Activated CD4-positive, CD25-positive, alpha-beta regulatory T cell treated with anti-CD3 and anti-CD28 coated beads, Interleukin-2, amount 50 U/mL, for 24 hours (primary cell): ENCODE data around the gene SCART1.
"Not testable (repeated sequence)": the region's sequence is repeated elsewhere in the genome, so short reads cannot be mapped to it uniquely, and the experiment has no call there.

ENCODE experiments used
- ATAC-seq, 2 donors: fragments of 150-1000 bp; cut with Tn5 transposase; one replicate each; pipeline ENCODE4 v1.10.0; 2021; ENCODE audit warnings: mild to moderate bottlenecking in 1 of 2, moderate library complexity in 1 of 2

Gene SCART1

DNA sequence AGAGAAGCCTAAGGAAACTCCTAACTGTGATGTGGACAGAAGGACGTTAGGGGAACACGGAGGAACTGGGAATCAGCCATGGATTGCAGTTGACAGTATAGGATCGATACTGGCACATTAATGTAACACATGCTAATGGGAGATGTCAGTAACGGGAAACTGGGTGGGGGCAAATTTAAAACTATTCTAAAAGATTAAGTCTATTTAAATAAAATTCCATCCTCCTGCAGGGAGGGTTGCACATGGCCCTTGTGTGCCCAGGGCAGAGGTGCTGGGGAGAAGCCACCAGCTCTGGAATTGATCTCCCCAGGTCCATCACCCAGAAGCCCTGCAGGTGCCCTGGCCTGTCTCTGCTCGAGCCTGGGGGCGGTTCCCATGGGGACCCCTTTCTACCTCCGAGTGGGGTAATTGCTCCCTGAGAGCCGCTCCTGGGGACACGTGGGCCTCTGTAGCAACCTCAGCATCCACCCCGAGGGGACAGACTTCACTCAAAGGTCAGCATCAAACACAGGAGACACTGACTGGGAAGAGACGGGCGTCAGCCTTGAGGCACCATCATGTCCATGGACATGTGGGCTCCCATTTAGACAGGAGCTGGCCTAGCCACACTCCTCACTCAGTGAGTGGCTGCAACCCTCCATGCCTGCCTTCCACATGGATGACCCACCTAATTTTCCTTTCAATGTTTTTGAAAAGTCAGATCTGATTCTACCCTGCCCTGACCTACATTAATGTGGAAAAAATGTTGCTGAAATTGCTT is 21.1 kb downstream of the SCART1 start:
- ATAC-seq: no peak

DNA sequence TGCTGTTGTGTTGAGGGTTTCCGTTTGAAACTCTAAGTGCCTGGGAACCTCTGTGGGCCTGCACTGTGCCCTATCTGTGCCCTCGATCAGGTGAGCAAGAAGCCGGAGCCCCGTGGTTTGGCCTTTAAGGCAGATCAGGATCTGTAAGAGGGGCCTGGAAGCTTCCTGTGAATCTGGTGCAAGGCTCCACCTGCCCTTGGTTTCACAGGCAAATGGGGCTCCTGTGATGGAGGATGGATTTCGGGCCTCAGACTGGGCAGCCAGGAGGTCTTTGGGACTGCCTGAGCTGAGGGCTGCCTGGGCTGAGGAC is 21.6 kb downstream of the SCART1 start:
- ATAC-seq: peak; percentile 25 to 56

DNA sequence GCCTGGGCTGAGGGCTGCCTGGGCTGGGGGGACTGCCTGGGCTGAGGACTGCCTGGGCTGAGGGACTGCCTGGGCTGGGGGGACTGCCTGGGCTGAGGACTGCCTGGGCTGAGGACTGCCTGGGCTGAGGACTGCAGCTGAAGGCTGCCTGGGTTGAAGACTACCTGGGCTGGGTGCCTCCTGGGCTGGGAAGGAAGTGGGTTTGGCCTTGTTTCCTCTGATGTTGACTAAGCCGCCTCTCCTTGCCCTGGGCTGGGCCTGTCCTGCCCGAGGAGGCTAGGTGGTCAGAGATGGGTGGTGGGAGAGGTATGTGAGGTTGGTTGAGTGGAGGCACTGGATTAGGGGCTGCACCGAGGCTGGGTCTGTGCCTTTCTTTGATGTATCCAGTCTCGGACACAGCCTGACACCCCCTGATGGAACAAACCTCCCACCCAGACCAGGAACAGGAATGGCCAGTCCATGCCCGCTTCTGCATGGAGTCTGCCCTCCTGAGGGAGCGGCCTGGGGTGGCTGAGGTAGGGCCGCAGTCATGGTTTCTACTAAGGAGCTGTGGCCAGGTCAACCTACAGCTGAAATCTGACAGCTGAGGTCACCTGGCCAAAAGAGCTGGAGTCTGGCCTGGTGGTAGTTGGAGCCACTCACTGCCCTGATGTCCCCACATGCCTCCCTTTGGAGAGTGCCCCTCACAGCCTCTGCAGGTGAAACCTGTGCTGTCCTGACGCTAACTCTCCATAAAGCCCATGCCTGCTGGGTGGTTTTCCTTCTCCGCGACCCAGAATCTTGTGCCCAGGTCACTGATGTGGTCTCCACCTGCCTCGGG is 22.3 kb downstream of the SCART1 start:
- ATAC-seq: peak in 1 of 2 donors; percentile 60

DNA sequence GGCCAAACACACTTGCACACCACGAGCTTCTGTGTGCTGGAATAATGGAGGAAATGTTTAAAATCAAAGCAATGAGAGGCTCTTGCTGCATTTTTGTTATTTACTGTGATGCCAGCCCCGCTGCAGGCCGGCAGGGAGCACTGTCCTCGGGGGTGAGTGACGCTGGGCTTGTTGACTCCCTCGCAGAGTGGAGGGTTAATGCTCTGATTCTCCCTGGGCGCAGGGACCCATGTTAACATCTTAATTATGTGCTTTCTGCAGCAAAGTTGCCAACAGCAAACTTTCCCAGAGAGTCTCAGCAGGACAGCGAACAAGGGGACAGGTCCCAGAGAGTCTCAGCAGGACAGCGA is 22.9 kb downstream of the SCART1 start:
- no peak for ATAC-seq

DNA sequence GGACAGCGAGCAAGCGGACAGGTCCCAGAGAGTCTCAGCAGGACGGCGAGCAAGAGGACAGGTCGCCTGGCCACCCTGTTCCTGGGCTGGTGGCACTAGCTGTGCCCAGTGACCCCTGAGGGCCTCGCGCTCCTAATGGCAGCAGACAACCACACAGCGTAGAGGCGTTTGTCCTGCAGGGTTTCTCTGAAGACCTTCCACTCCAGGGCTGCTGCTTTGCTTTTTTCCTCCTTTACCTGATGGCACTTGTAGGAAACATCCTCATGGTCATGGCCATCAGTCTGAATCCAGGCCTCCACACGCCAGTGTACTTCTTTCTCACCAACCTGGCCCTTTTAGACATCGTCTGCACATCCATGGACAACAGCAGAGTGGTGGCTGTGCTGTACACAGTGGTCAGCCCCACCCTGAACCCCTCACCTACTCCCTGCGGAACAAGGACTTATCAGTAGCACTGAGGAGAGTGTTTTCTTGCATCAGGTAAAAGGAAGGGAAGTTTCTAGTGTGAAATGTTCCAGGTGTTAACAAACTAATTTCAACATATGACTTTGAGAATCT is 27.4 kb downstream of the SCART1 start:
- ATAC-seq: no peak

DNA sequence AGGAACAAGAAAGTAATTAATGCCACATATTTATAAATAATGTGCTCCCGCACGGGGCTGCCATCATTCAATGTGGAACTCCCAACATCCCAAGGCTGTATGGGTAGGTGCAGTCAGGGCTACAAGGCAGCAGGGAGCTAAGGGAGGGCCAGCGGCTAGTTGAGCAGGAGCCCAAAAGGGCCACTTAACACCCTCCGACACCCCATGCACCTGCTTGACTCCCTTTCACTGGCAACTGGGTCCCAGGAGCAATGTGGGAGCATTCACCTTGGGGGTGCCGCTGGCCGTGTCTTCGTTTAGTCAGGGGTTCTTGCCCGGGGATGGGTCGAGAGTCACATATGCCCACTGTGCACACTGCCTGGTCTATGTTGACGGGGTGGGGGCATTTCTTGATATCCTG is 27.9 kb downstream of the SCART1 start:
- no peak for ATAC-seq

DNA sequence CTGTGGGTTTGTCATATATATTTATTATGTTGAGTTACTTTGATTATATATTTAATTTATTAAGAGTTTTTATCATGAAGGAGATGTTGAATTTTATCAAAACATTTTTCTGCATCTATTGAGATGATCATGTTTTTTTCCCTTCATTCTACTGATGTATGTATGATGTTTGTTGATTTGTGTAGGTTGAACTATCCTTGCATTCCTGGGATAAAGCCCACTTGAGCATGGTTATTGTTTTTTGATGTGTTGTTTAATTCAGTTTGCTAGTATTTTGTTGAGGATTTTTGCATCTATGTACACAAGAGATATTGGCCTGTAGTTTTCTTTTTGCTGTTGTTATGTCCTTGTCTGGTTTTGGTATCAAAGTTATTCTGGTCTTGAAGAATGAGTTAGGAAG is 31.1 kb downstream of the SCART1 start:
- no peak for ATAC-seq

DNA sequence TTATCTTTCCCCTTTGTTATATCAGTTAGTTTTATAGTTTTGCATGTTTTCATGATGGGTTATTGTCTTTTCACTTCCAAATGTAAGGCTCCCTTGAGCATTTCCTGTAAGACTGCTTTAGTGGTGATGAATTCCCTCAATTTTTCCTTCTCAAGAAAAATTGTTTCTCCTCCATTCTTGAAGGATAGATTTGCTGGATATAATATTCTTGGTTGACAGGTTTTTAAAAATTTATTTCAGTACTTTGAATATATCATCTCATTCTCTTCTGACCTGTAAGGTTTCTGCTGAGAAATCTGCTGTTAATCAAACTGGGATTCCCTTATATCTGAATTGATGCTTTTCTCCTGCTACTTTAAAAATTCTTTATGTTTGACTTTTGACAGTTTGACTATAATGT is 33.3 kb downstream of the SCART1 start:
- ATAC-seq: no peak

DNA sequence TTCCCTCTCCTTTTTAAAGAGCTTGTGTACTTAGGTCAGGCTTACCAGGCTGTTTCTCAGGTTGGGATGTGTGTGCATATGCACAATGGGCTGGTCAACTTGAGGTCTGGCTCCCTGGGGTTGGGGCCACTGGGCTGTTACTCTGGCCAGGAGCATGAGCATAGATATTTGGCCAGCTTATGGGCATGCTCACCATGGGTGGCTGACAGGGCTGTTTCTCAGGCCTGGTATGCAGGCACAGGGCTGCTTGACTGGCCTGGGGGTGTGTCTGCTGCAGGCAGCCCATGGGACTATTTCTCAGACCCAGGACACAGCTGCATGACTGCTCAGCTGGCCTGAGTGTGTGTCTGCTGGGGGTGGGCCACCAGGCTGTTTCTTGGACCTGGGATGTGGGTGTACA is 34.6 kb downstream of the SCART1 start:
- ATAC-seq: no peak

DNA sequence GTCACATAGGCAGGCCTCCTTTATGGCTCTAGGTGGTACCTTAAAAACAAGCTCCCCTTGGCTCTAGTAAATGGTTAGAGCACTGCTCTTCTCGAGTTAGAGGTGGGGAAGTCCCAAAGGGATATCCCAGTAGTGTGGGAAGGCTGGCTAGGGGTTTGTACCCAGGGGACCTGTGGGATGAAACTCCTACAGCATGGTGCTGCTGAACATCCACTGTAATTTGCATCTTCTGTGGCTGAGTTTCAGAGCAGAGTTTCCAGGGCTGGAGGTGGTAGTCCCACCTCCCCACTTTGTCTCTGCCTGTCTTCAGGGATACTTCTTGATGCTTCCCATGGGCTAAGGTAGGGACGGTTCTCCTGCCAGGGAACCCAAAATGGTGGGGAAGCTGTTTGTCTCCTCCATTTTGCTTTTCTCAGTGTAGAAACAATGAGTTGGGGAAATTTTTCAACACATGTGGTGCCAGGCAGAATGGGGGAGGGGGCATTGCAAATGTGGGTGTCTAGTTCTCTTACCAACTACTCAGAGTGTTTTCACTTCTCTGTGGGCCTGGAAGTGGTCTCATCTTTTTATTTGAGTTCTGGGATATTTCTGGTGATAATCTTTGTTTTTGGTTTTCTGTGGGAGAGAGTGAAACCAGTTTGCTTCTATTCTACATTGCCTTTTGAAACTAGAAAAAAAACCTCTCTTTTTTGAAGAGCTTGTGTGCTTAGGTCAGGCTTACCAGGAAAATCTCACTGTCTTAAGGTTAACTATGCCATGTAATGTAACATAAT is 36.3 kb downstream of the SCART1 start:
- ATAC-seq: no peak

DNA sequence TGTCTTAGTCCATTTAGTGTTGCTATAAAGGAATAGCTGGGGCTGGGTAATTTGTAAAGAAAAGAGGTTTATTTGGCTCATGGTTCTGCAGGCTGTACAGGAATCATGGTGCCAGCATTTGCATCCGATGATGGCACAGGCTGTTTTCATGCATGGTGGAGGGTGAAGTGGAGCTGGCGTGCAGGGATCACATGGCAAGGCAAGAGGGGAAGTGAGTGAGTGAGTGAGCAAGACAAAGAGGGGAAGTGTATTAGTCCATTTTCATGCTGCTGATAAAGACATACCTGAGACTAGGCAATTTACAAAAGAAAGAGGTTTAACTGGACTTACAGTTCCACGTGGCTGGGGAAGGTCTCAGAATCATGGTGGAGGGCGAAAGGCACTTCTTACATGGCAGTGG is 39.8 kb downstream of the SCART1 start:
- ATAC-seq: not testable (repeated sequence)

DNA sequence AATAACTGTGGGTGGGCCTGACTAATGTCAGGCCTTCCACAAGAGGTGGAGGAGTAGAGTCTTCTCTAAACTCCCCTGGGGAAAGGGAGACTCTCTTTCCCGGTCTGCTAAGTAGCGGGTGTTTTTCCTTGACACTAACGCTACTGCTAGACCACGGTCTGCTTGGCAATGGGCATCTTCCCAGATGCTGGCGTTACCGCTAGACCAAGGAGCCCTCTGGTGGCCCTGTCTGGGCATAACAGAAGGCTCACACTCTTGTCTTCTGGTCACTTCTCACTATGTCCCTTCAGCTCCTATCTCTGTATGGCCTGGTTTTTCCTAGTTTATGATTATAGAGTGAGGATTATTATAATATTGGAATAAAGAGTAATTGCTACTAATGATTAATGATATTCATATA is 43.6 kb downstream of the SCART1 start:
- not testable (repeated sequence) for ATAC-seq

DNA sequence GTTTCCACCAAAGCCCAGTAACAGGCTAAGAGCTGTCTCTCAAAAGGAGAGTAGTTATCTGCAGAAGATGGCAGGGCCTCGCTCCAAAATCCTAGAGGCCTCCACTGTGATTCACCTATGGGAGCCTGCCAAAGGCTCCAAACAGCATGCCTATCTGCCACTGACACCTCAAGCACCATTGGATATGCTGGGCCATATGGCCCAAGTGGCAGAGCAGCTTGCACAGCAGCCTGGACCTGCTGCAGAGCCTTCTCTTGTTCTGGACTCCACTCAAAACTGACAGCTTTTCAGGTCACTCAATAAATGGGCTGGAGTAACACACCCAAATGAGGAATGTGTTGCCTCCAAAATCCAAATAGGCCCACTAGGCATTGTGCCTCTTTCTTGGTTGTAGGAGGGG is 45.4 kb downstream of the SCART1 start:
- not testable (repeated sequence) for ATAC-seq

DNA sequence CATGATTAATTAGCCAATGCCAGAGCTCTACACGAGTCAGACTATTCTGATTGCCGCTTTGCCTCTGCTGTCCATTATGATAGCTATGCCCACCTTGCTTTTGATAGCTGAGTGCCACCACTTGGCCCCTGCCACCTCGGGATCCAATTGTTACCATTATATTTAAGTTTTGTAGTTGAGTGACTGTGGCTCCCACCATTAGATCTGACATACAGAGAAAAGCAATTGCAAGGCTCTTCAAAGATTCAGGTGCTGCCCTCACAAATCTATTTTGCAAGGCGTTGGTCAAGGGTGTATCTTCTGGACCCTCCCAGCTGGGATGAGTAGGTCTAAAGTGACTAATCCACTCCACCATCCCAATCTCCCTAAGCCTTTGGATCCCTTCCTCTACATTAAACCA is 47.2 kb downstream of the SCART1 start:
- ATAC-seq: not testable (repeated sequence)

DNA sequence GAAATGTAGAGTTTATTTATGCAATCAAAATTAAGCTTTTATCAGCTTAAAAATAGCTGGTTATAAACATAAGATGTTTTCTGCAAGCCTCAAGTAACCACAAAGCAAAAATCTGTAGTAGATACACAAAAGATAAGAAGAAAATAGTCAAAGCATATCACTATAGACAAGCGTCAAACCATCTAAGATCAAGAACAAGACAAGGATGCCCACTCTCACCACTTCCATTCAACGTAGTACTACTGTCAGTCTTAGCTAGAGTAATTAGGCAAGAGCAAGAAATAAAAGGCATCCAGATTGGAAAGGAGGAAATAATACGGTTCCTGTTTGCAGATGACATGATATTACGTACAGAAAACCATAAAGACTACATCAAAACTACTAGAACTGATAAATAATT is 56.0 kb downstream of the SCART1 start:
- no peak for ATAC-seq

DNA sequence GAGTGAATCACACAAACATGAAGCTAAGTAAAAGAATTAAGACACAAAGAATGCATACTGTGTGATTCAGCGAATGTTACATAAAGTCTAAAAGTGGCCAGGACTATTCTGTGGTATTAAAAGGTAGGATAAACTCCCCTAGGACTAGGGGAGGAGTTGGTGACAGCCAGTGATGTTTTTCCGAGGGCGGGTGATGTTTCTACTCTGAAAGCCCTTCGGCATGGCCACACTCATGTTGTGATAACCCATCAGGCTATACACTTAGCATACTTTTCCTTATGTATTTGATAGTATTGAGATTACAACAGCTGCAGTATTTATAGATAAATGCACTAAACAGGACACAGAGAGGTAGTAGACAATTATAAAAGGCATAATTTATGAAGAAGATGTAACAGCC is 57.7 kb downstream of the SCART1 start:
- no peak for ATAC-seq

DNA sequence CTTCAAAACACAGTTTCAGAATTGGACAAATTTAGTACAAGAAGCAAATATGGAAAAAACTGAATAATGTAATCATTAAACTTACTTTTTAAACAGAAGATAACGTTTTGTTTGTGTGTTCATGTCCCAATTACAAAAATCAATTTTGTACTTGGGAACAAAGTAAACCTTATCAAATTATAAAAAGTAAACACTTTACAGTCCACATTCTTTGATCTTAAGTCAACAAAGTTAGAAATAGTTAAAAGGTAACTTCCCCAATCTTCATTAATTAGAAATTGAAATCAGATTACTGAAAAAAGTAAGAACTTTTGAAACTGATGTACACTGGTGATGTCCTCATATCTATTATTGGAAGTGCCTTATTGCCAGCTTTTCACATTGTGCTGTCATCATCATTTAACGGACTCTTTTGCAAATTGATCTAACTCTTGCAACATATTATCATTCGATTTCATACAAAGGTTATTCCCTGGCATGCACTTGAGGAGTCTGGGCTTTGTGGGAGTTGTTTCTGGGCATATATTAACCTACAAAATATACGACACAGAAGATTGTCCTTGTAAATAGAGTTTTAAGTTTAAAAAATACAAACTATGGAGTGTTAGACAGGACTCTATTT is 58.3 kb downstream of the SCART1 start:
- ATAC-seq: no peak

DNA sequence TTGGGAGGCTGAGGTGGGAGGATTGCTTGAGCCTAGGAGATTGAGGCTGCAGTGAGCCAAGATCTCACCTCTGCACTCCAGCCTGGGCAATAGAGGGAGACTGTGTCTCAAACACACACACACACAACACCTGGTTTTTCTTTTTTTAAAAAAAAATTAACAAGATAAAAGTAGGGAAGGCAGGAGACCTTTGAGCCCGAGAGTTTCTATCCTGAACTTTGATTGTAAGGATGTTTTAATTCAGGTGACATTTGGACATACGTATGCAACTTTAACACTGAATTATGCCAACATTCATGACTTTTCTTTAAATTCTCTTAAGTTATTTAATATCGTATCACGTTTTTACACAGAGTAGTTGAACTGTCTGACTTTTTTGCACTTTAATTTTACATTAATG is 61.7 kb downstream of the SCART1 start:
- ATAC-seq: no peak

DNA sequence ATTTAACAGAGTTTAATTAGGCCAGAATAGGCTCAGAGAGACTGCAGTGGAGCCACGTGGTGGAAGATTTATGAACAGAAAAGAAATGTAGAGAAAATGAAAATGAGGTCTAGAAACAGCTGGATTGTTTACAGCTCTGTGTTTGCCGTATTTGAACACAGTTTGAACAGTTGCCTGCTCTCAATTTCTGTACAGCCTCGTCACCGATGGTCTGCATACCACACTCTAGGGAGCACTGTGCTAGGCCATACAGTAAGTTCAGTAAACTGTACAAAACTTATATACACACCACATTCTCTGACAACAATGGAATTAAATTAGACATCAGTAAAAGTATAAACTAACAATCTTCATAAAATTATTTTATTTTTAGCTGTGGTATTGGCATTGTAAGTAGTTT is 62.3 kb downstream of the SCART1 start:
- no peak for ATAC-seq

DNA sequence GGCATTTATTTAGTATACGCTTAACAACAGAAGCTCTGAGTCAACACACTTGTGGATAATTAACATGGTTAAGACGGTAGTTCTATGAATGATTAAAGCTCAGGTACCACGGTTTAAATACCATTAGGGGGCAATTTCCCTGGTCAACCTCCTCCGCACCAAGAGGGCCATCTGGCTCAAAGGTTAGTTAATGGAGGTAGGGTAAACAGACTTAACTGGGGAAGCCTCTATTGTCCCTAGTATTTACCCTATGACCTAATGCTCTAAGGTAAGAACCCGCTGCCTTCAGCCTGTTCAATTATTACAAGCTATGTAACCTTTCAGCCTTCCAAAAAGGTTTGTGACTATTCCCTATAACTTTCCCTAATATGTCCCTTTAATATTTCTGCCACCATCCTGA is 64.8 kb downstream of the SCART1 start:
- ATAC-seq: not testable (repeated sequence)
